GM21619 (cell line): ENCODE data around the gene EFHD2.
"Not testable (repeated sequence)": the region's sequence is repeated elsewhere in the genome, so short reads cannot be mapped to it uniquely, and the experiment has no call there.

Experiments used
- ATAC-seq: cut with Tn5 transposase; IDR thresholded peaks from one replicate; pipeline ENCODE4 v1.9.1; 2021; ENCODE audit not compliant: unreplicated experiment

EFHD2 gene

DNA sequence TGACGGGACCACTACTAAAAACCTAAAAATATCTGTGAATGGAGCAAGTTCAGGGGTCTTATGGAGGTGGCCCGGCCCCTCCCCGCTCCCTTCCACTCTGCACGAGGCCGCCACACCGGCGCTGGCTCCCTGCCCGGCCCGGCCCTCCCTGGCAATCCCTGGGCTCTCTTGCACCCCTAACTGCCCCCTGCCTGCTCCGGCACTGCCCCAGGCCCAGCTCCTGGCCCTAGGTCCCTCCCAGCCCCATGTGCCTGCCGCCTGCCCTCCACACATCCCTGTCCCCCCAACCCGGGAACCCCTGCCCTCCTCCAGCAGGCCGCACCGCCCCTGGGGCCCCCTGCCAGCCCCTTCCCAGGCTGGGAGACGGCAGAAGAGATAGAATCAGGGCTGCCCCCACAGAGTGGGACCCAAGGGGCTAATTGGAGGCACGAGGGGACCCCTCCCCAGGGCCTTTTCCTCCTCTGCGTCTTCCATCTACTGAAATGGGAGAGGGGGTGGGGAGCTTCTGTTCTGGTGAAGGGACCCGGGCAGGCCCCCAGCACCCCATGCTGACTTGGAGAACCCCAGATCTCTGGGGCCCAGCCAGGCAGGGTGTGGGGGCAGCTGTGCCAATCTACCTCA, 19.2 kb downstream of the EFHD2 start:
- no peak for ATAC-seq

DNA sequence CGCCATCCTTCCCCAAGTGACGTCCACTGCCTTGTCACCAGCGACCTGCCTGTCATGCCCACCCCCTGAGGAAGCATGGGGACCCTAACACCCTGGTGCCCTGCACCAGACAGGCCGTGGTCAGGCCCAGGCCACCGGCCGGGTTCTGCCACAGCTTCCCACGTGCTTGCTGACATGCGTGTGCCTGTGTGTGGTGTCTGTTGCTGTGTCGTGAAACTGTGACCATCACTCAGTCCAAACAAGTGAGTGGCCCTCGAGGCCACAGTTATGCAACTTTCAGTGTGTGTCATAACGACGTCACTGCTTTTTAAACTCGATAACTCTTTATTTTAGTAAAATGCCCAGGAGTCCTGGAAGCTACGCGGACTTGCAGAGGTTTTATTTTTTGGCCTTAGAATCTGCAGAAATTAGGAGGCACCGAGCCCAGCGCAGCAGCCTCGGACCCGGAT, 20.0 kb downstream of the EFHD2 start:
- no peak for ATAC-seq

DNA sequence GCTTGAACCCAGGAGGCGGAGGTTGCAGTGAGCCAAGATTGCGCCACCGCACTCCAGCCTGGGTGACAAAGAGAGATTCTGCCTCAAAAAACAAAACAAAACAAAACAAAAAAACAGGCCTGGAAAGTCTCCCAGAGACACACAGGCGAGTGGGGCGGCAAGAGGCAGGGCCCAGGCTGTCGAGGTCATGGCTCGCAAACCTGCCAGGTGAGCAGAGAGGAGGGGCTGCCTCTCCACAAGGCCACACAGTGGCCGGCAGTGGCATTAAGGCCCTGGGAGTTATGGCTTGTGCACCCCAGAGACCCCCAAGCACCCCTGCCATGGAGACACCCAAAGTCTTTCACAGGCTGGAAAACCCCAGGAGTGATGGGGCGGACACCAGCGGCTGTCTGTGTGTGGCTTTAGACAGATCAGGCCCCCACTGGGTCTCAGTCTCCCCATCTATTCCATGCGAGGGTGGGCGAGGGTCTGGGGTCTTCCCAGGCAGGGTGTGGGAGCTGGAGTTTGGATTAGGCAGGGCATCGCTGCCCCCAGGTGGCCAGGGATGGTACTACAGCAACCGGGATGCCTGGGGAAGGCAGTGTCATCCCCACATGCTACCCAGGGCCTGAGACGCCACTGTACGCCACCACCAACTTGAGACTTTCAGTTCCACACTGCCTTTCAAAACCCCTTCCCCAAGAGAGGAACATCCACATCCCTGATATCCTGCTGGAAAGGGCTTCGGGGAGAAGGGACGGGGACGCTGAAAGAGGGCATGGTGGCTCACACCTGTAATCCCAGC, 21.3 kb downstream of the EFHD2 start:
- ATAC-seq, result no peak

DNA sequence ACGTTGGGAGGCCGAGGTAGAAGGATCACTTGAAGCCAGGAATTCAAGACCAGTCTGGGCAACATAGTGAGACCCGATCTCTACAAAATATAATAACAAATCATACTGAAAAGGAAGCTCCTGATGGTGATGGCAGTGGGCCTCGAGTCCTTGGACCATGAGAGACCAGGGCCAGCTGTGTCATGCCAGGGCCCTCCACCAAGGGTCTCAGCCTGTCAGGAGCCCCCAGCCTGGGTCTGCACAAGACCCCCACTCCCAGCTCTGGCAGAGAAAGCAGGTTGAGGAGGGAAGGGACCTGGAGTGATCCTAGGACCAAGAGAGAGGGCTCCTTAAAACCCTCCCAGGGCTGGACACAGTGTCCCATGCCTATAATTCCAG, 21.9 kb downstream of the EFHD2 start:
- ATAC-seq, result no peak

DNA sequence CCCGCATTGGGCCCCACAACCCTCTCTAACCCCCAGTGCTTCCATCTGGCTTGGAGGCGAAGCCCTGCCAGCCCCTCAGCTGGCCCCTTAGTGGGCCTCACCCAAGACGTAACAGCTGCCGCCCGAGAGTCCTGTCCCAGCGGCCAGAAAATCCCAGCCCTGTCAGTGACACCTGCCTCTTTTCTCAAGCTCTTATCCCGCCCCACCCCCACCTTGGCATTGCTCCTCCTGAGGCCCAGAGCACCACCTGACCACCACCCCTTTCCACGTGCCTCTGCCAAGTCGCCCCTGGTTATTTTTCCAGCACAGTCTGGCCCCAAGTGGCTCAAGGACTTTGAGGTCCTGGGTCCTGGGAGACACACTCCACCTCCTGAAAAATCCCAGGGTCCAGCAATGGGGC, 22.6 kb downstream of the EFHD2 start:
- no peak for ATAC-seq

DNA sequence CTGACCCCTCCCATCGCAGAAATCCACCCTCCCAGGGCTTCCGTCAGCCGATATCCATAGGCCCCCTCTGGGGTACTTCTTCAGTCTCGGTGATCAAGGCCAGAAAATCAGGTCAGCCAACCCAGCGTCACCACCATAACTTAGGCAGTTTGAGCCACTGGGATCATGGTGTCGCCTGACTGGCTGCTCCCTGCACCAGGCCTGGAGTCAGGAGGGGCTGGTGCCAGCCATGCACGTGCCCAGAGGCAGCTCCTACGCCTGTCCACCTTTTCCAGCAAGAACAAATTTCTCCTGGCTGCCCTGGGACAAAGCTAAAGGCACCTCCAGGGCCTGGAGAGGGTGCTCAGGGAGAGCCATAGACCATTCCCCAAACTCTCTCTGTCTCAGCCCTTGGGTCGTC, 23.8 kb downstream of the EFHD2 start:
- ATAC-seq, result no peak

DNA sequence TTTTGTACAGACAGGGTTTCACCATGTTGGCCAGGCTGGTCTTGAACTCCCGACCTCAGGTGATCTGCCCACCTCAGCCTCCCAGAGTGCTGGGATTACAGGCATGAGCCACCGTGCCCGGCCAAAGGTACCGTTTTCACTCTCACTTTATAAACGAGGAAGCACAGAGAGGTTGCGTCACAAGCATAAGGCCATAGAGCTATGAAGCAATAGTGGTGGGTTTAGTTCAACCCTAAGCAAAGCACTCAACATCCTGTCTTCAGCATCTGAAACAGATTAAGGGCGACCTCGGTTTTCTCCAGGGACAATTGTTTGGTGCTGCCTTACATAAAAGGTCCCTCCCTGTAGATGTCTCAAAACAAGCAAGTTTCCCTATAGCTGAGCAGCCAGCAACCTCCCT, 25.1 kb downstream of the EFHD2 start:
- ATAC-seq, result not testable (repeated sequence)

DNA sequence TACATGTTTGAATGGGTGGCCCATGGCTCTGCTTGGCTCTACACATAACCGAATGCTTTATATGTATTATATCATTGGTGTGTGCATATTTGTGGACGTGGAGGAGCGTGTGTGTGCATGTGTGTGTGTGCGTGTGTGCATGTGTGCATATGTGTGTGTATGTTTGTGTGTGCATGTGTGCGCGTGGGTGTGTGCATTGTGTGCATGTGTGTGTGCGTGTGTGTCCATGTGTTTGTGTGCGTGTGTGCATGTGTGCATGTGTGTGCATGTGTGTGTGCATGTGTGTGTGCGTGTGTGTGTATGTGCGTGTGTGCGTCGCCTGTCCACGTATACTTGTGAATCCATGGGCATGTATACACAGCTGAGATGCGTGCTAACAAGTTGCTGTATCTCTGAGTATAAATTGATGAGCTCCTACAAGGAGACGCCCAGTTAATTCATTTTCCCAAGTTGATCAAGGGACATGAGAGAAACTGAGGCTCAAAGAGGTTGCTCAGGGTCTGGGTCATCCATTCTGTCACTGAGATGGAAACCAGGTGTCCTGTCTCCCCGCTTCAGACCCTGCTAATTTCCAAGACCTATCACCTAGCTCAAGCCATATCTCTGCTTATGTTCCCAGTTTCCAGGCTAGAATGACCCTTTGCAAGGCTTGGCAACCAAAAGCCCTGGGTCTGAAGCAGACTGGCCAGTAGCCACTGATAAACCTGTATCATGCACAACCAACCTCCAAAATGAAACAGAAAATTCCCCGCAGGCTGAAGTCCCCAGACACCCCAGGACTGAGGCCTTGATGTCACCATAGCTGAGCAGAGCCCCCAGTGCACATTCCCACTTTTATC, 25.8 kb downstream of the EFHD2 start:
- ATAC-seq, result no peak

DNA sequence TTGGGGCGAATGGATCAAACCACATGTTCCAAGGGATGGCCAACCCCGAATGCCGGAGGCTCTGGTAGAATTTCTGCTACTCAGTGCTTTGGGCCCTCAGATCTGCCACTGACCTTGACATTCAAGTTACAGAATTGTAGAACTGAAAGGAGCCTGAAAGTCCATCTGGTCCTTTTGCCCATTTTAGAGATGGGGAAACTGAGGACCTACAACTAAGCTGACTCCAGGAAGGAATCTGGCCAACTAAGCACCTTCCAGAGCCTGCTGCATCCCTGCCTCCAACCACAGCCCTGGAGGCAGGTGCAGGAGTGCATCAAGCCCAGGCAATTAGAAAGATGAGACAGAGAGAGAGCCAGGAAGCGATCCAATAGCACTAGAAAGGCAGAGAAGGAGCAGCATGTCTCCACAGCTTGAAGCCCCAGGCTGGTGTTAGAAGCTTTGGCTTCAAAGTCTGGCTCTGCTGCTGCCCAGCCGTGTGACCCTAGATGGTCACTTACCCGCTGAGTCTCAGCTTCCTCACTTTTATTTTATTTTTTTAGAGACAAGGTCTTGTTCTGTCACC, 27.3 kb downstream of the EFHD2 start:
- no peak for ATAC-seq

DNA sequence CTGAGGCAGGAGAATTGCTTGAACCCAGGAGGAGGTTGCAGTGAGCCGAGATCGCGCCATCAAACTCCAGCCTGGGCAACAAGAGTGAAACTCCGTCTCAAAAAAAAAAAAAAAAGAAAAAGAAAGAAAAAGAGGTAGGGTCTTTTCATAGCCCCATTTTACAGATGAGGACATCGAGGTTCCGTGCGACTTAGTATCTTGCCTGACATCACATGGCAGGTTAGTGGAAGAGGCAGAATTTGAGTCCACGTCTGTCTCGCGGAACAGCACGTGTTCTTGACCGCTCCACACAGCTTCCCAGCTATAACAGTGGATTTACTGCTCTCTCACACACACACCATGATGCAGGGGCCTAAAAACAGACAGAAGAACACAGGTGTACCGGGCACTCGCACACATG, 29.6 kb downstream of the EFHD2 start:
- ATAC-seq, result no peak

DNA sequence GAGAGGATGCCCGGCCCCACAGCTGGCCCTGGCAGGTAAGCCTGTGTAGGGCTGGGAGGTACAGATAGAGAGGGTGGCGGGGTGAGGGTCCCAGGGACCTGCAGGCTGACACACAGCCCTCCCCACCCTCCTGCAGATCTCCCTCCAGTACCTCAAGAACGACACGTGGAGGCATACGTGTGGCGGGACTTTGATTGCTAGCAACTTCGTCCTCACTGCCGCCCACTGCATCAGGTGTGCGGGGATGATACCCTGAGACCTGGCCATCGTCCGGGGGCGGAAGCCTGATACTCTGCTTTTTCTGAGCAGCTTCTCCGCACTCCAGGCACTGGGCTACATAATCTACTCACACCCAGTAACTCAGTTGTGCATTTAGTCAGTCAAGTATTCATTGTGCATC, 30.7 kb downstream of the EFHD2 start:
- no peak for ATAC-seq

DNA sequence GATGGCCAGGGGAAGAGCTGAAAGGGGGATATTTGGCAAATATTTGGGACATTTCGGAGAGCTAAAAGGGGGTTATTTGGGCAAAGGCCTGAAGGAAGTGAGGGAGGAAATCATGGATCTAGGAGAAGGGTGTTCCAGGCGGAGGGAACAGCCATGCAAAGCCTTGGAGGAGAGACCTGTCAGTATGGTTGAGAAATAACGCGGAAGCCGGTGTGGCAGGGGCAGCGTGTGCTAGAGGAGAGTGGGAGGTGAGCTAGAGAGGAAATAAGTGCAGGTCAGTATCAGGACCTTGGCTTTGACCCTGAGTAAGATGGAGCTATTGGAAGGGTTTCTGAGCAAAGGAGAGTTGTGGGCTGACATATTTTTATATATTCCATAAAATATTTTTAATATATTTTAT, 31.6 kb downstream of the EFHD2 start:
- no peak for ATAC-seq

DNA sequence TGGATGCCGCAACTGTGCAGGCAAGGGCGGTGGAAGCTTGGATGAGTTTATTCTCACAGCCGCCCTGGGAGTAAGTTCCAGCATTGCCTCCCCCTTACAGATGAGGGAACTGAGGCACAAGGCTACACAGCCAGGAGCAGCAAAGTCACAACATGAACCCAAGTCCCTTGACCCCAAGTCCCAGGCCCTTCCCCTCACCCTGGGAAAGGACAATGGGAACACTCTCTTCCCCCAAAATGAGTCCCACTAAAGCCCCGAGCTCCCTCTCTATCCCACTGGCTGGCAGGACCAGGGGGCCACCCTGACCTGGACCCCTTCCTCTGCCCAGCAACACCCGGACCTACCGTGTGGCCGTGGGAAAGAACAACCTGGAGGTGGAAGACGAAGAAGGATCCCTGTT, 32.4 kb downstream of the EFHD2 start:
- no peak for ATAC-seq

DNA sequence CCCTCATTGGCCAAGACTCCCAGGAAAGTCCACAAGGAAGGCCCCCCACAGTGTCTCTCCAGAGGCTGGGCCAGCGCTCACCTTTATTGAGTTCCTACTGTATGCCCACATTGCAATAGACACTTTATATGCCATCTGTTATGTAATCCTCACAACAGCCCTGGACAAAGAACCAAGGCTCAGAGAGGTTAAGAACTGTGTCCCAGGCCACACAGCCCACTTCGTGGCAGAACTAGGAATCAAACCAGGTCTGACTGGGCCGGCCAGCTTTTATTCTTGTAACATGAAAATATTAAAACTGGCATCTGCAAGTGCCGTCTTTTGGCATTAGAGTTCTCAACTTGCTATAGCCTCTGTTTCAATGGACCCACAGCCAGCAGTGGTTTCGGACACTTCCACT, 33.1 kb downstream of the EFHD2 start:
- no peak for ATAC-seq

DNA sequence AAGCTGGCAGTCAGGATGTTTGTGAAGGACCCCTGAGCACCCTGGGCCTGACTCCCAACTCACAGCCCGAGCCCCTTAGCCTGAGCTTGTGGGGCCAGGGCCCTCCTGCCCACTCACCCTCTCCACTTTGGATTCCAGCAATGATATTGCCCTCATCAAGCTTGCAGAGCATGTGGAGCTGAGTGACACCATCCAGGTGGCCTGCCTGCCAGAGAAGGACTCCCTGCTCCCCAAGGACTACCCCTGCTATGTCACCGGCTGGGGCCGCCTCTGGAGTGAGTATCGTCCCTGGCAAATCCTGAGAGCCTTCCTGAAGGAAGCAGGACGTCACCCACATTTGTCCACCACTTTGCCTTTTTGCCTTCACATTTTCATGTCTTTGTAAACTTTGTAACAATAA, 33.6 kb downstream of the EFHD2 start:
- ATAC-seq, result no peak

DNA sequence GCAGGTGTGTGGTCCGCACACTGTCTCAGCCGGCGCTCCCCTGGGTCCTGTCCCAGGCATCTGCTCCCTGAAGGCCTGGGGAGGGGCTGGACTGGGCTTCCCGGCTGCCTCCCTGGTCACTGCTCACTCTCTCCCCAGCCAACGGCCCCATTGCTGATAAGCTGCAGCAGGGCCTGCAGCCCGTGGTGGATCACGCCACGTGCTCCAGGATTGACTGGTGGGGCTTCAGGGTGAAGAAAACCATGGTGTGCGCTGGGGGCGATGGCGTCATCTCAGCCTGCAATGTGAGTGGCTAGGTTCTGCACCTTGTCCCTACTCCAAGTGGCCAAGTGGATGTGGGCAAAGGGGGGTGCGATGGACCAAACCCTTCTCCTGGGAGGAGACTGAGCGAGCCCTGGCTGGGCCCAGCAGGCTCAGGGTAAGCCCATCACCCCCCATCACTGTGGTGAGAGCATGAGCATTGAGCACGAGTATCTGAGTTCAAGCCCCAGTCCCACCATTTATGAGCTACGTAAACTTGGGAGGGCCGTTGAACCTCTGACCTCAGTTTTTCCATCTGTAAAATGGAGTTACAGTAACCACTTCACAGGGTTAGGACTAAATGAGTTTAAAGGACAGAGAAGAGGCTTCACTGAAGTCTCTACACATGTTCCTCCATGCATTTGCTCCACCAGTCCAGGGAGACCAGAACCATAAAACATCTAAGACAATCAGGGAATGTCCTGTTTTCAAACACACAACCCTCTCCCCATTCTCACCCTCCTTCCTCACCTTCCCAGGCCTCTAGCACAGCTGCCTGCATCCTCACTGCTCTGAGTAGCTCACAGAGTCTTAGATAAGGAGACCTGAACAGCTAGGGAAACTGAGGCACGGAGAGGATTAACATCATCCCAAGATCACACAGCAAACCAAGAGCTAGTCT, 35.0 kb downstream of the EFHD2 start:
- no peak for ATAC-seq

DNA sequence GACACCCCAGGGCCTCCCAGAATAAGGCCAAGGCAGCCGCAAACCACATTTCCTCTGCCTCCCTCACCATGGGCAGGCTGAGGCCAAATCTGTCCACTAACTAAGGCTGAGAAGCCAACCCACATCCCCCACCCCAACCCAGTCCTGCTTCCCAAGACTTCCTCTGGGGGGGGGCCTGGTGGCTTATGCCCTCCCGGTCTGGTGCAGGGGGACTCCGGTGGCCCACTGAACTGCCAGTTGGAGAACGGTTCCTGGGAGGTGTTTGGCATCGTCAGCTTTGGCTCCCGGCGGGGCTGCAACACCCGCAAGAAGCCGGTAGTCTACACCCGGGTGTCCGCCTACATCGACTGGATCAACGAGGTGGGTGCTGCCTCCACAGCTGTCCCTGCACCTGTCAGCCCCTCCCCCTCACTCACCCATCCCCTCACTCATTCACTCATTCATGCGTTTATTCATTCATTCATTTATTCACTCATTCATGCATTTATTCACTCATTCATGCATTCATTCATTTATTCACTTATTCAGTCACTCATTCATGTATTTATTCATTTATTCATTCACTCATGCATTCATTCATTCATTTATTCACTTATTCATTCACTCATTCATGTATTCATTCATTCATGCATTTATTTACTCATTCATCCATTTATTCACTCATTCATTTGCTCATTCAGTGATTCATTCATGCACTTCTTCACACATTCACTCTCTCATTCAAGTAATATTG, 35.9 kb downstream of the EFHD2 start:
- ATAC-seq, result no peak

DNA sequence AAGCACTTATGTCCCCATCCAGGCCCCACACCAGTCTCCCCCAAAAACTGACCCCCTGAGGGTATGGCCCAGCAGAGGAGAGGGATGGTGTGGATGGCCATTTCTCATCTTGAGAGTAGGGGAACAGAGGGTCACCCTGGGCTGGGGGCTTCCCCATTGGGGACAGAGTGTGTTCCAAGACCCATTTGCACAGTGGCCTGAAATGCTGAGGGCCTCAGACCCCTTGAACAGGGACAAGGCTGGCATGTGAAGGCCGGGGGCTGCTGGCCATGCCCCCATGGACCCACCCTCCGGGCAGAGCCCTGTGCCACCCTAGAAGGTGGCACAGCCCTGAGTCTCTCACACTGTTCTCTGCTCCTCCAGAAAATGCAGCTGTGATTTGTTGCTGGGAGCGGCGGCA, 36.5 kb downstream of the EFHD2 start:
- ATAC-seq, result no peak

DNA sequence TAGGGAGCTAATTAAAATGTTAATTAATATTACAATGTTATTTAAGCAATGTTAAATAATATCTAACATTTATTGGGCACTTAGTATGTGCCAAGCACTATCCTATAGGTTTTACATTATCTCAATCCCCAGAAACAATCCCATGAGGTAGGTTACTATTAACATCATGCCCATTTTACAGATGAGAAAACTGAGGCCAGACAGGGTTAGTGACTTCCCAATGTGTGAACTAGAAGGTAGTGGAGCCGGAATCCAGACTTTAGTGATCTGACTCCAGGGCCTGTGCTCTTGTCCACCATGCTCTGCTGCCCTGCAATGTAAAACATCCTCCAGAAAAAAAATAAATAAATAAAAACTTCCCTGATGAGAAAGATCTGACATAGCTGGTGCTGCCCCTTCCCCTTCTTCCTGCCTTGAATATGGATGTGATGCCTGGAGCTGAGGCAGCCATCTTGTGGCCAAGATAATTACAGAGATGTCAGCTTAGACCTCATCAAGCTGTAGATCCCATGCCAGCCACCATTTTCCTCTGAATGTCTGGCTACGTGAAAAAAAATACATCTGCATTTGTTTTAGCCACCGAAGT, 39.3 kb downstream of the EFHD2 start:
- no peak for ATAC-seq

DNA sequence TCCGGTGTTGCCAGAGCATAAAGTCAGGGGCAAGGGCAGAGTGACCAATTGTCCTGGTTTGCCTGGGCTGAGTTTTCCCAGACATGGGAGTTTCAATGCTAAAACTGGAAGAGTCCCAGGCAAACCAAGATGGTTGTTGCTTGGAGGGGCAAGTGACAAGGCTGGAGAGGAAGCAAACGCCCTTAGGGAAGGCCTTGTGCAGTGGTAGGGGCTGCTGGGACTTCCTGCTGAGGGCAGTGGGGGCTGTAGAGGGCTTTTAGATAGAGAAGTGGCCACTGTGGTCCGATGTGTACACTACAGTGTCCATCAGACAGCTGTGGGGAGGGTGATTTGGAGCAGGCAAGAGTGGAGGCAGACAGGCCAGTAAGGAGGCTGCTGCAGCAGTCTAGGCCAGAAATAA, 39.9 kb downstream of the EFHD2 start:
- no peak for ATAC-seq
